Gastroesophageal sphincter (tissue), 4 donors: ENCODE results near the gene CDC123. TPM values are rescaled to one million over a fixed set of nuclear protein-coding genes. Genes with fewer than 3 reads are reported as not detected.
"Not testable (repeated sequence)": the region's sequence is repeated elsewhere in the genome, so short reads cannot be mapped to it uniquely, and the experiment has no call there.

ENCODE experiments used
- ATAC-seq: fragments of 150-250 bp; one replicate; pipeline ENCODE4 v1.9.1; 2016; ENCODE audit warnings: mild to moderate bottlenecking, moderate library complexity
- H3K27ac ChIP-seq, 4 donors: fragments of 200-600 bp; sonication (generic) in 3 of 4; 1 replicate in 3 of 4; 2 replicates in 1 of 4; pipeline ENCODE4 v1.5.1; 2016 to 2019
- H3K27me3 ChIP-seq: fragments of 200-600 bp; sonication (generic); one replicate; pipeline ENCODE4 v1.5.1; 2019
- H3K36me3 ChIP-seq, 2 donors: fragments of 200-600 bp; sonication (generic); one replicate each; pipeline ENCODE4 v1.5.1; 2019; ENCODE audit warnings: control low read depth in 1 of 2
- H3K4me1 ChIP-seq, 3 donors: fragments of 200-600 bp; sonication (generic); 1 replicate in 2 of 3; 2 replicates in 1 of 3; pipeline ENCODE4 v1.5.1; 2016 to 2019; ENCODE audit warnings: control low read depth in 2 of 3
- H3K4me3 ChIP-seq, 2 donors: fragments of 200-600 bp; sonication (generic); one replicate each; pipeline ENCODE4 v1.5.1; 2019; ENCODE audit warnings: mild to moderate bottlenecking in 1 of 2, moderate library complexity in 1 of 2
- H3K9me3 ChIP-seq, 3 donors: fragments of 200-600 bp; sonication (generic); one replicate each; pipeline ENCODE4 v1.5.1; 2017 to 2019; ENCODE audit warnings: control low read depth in 2 of 3
- EP300 ChIP-seq: sonication (generic); formaldehyde crosslinking; IDR thresholded peaks from one replicate; pipeline ENCODE4 v1.6.1; 2017; ENCODE audit warnings: antibody characterized with exemption, mild to moderate bottlenecking
- POLR2A ChIP-seq, 2 donors: fragments of 450-650 bp; IDR thresholded peaks; one replicate each; pipeline ENCODE4 v1.6.1; 2017; ENCODE audit warnings: antibody characterized with exemption in 2 of 2, mild to moderate bottlenecking in 2 of 2, moderate library complexity in 1 of 2
- POLR2AphosphoS5 ChIP-seq: sonication (generic); formaldehyde crosslinking; IDR thresholded peaks from one replicate; pipeline ENCODE4 v1.6.1; 2017; ENCODE audit warnings: antibody characterized with exemption
- whole genome bisulfite sequencing, 2 donors: methylation state at CpG; one replicate each; pipeline ENCODE4 v1.1.5; 2018; ENCODE audit warnings: low coverage in 1 of 2; 5-methylcytosine and 5-hydroxymethylcytosine counted together
- total RNA-seq, 4 donors: library from RNA; depleted of rRNA; stranded (reverse); fragments of >200 nt; gene quantifications; one replicate each; pipeline ENCODE4 v1.1.0, GENCODE V29; 2016
- TF ChIP-seq, protein P1 (sequence below), 4 experiments: fragments of 200-600 bp in 2 of 4; fragments of 450-650 bp in 2 of 4; sonication (generic) in 1 of 4; IDR thresholded peaks; one replicate each; pipeline ENCODE4 v1.5.1; 2017 to 2019; ENCODE audit warnings: antibody characterized with exemption in 4 of 4, mild to moderate bottlenecking in 2 of 4, moderate library complexity in 2 of 4

The CDC123 gene
- total RNA-seq, 4 donors from 2014 or later, result 53.5 to 83.7 (median 68.0) TPM

DNA sequence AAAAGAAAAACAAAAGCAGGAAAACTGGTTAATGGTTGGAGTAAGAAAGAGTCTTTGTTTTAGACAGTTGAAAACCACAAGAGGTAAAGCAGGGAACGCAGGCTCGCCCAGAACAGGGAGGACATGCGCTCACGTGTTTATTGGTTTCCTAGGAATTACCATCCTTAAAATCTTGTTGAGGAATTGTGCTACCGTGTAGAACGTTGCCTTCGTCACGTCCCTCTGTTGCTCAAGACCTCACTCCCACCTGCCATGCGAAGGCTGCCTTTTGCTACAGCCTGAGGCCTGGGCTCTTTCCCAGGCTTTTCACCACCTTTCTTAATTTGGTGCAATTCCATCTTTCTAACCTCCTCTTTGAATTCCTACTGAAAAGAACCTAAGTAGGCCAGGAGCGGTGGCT is 91.8 kb downstream of the CDC123 start:
- Histone ChIP-seq H3K9me3 (no peaks in the 10 kb centered on the region), H3K4me3 (no peak overlapping the region), H3K27ac (no peak overlapping the region), H3K36me3 (no peaks in the 10 kb centered on the region), H3K27me3 (no peaks in the 10 kb centered on the region), H3K4me1 (no peaks in the 10 kb centered on the region)
- TF ChIP-seq POLR2AphosphoS5 (no peak), EP300 (no peak)
- TF ChIP-seq, protein P1, sequence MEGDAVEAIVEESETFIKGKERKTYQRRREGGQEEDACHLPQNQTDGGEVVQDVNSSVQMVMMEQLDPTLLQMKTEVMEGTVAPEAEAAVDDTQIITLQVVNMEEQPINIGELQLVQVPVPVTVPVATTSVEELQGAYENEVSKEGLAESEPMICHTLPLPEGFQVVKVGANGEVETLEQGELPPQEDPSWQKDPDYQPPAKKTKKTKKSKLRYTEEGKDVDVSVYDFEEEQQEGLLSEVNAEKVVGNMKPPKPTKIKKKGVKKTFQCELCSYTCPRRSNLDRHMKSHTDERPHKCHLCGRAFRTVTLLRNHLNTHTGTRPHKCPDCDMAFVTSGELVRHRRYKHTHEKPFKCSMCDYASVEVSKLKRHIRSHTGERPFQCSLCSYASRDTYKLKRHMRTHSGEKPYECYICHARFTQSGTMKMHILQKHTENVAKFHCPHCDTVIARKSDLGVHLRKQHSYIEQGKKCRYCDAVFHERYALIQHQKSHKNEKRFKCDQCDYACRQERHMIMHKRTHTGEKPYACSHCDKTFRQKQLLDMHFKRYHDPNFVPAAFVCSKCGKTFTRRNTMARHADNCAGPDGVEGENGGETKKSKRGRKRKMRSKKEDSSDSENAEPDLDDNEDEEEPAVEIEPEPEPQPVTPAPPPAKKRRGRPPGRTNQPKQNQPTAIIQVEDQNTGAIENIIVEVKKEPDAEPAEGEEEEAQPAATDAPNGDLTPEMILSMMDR (IDR thresholded peaks at IDR 0.05), result no peak
- 89 to 94% methylated on average over 5 to 10 of the region's 10 CpGs for WGBS, 2 donors
- ATAC-seq, result no peak

DNA sequence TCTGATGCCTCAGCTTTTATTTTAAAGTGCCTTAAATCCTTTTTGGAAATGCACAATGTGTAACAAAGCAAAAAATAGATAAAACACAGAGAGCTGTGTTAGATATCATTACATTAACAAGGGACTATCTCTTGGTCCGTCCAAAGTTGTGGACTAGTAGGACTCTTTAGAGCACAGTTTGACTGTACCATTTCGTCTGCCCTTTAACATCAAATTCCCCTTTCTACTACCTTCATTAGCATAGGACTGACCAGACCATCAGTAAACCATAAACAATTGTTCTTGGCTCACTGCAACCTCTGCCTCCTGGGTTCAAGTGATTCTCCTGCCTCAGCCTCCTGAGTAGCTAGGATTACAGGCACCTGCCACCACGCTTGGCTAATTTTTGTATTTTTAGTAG is 101.8 kb downstream of the CDC123 start:
- H3K36me3 ChIP-seq, H3K27ac ChIP-seq, ATAC-seq, H3K9me3 ChIP-seq, H3K27me3 ChIP-seq, H3K4me1 ChIP-seq, H3K4me3 ChIP-seq: not testable (repeated sequence)
- 73 to 88% methylated on average over 2 to 3 of the region's 3 CpGs for WGBS, 2 donors

DNA sequence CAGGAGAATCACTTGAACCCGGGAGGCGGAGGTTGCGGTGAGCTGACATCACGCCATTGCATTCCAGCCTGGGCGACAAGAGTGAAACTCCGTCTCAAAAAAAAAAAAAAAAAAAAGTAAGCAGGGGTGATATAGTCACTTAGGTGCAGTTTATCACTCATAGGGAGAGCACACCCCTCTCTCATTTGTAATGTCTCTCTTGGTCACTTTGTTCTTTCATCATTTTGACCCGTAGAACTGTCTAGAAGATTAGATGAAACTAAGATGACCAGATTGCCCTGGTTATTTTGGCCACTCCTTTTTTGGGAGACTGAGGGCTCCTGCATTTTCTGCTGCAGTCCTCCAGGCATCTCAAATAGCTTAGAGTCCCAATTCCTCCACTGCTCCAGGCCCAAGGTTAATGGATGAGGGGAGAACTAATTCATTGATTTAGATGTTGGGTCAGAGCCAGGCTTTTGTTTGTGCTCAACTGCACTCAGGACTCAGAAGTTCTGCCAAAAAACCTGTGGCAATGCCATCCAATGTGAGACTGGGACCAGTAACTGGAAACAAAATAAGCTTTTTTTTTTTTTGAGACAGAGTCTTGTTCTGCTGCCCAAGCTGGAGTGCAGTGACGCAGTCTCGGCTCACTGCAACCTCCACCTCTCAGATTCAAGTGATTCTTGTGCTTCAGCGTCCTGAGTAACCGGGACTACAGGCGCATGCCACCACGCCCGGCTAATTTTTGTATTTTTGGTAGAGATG is 103.4 kb downstream of the CDC123 start:
- TF ChIP-seq POLR2A (IDR thresholded peaks at IDR 0.05) (no peak), POLR2AphosphoS5 (no peak), EP300 (no peak)
- TF ChIP-seq, protein P1 (IDR thresholded peaks at IDR 0.05), result no peak
- Histone ChIP-seq H3K4me3 (no peak overlapping the region), H3K4me1 (no peaks in the 10 kb centered on the region), H3K9me3 (no peaks in the 10 kb centered on the region), H3K27me3 (no peaks in the 10 kb centered on the region), H3K36me3 (no peaks in the 10 kb centered on the region), H3K27ac (no peak overlapping the region)
- 90 to 100% methylated on average over 5 to 13 of the region's 14 CpGs for WGBS, 2 donors
- ATAC-seq, result no peak

Other genes with a start within 250 kb of the CDC123 start
- 10 to 100 TPM; 23.8 to 40.9 (median 35.0) TPM for gene UPF2, start 153.4 kb upstream of the CDC123 start, total RNA-seq
- 10 to 100 TPM; 14.8 to 32.2 (median 20.2) TPM for gene DHTKD1, start 127.2 kb upstream of the CDC123 start, total RNA-seq
- gene SEC61A2, start 66.5 kb upstream of the CDC123 start, total RNA-seq, result 10 to 100 TPM in 1 of 4 donors, 1 to 10 TPM in 3; 4.8 to 21.9 (median 7.8) TPM
- gene NUDT5, start 297 bp upstream of the CDC123 start, total RNA-seq, result 10 to 100 TPM; 23.0 to 31.2 (median 27.3) TPM
- 10 to 100 TPM; 11.6 to 18.3 (median 15.3) TPM for gene CAMK1D, start 153.4 kb downstream of the CDC123 start, total RNA-seq